GM18907 (cell line): ENCODE data around the gene IGSF10.
A peak's percentile ranks its signal among the peaks of the same experiment; 100 is the strongest.

Experiments used
- ATAC-seq: cut with Tn5 transposase; IDR thresholded peaks from one replicate; pipeline ENCODE4 v1.9.1; 2021; ENCODE audit warnings: mild to moderate bottlenecking, moderate library complexity; ENCODE audit not compliant: unreplicated experiment

IGSF10 gene

GRCh38 chr3:151462278-151462780 lies 1.5 kb upstream of the IGSF10 start:
- no peak for ATAC-seq

- ATAC-seq: no peak
Measured at GRCh38 chr3:151460228-151460627, 633 bp downstream of the IGSF10 start.

- no peak for ATAC-seq
Measured at GRCh38 chr3:151459358-151459757, 1.5 kb downstream of the IGSF10 start.

GRCh38 chr3:151456065-151456464 lies 4.8 kb downstream of the IGSF10 start:
- no peak for ATAC-seq

- ATAC-seq: no peak
Measured at GRCh38 chr3:151452841-151453240, 8.0 kb downstream of the IGSF10 start.

- ATAC-seq: no peak
Measured at GRCh38 chr3:151452368-151452767, 8.5 kb downstream of the IGSF10 start.

GRCh38 chr3:151446002-151446340 lies 14.9 kb downstream of the IGSF10 start:
- no peak for ATAC-seq

- ATAC-seq: no peak
Measured at GRCh38 chr3:151445273-151446001, 15.4 kb downstream of the IGSF10 start.

GRCh38 chr3:151443583-151443982 lies 17.3 kb downstream of the IGSF10 start:
- ATAC-seq: no peak

- ATAC-seq: no peak
Measured at GRCh38 chr3:151440940-151441339, 19.9 kb downstream of the IGSF10 start.

GRCh38 chr3:151439652-151440125 lies 21.2 kb downstream of the IGSF10 start:
- ATAC-seq: peak; percentile 88

- ATAC-seq: no peak
Measured at GRCh38 chr3:151437906-151438305, 23.0 kb downstream of the IGSF10 start.

GRCh38 chr3:151436675-151437446 lies 24.0 kb downstream of the IGSF10 start:
- ATAC-seq: no peak

- peak; percentile 59 for ATAC-seq
Measured at GRCh38 chr3:151434151-151434890, 26.5 kb downstream of the IGSF10 start.

GRCh38 chr3:151432616-151433372 lies 28.1 kb downstream of the IGSF10 start:
- no peak for ATAC-seq

- no peak for ATAC-seq
Measured at GRCh38 chr3:151431940-151432339, 28.9 kb downstream of the IGSF10 start.

- ATAC-seq: no peak
Measured at GRCh38 chr3:151430821-151431484, 29.9 kb downstream of the IGSF10 start.

- ATAC-seq: no peak
Measured at GRCh38 chr3:151428386-151428785, 32.5 kb downstream of the IGSF10 start.

- ATAC-seq: peak; percentile 85
Measured at GRCh38 chr3:151426341-151426657, 34.6 kb downstream of the IGSF10 start.

GRCh38 chr3:151425627-151426340 lies 35.1 kb downstream of the IGSF10 start:
- peak; percentile 22 for ATAC-seq
